T-helper 2 cell treated with Interferon-gamma antibody and Interleukin-4, amounts not matched to agents 100 ng/mL and 5 ng/mL, for 36 hours (primary cell): Measurements from ENCODE around the gene DLG5. TPM values are rescaled to one million over a fixed set of nuclear protein-coding genes. Genes with fewer than 3 reads are reported as not detected.

Source experiments
- intact Hi-C: fragments of 100-400 bp; cut with micrococcal nuclease; formaldehyde crosslinking; loops from one replicate; pipeline ENCODE4 v1.15.1; 2023
- total RNA-seq: library from RNA; stranded (reverse); gene quantifications from 2 replicates; pipeline ENCODE4 v1.2.3, GENCODE V29; 2022

The DLG5 gene
- total RNA-seq, 1 donor from 2014 or later = 7.6 TPM

- intact Hi-C loops = no loop called here
Observed at GRCh38 chr10:77911535-77912123, 14.9 kb downstream of the DLG5 start.

DNA sequence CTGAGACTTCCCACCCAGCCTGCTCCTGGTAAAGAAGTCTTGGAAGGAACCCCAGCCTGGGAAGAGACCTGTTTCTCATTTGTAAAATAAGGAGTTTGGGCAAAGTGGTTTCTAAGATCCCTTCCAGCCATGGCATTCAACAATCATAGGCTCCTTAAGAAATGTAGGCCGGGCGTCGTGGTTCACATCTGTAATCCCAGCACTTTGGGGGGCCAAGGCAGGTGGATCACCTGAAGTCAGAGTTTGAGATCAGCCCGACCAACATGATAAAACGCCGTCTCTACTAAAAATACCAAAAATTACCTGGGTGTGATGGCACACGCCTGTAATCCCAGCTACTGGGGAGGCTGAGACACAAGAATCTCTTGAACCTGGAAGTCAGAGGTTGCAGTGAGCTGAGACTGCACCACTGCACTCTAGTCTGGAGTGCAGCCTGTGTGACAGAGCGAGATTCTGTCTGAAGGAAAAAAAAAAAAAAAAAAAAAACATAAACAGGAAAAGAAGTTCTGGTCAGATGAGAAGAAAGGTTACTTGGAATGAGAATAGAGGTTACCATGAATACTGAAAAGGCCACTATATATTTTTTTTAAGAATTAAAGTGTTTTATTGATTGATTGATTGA is 15.9 kb downstream of the DLG5 start:
- intact Hi-C loops = no loop called here

DNA sequence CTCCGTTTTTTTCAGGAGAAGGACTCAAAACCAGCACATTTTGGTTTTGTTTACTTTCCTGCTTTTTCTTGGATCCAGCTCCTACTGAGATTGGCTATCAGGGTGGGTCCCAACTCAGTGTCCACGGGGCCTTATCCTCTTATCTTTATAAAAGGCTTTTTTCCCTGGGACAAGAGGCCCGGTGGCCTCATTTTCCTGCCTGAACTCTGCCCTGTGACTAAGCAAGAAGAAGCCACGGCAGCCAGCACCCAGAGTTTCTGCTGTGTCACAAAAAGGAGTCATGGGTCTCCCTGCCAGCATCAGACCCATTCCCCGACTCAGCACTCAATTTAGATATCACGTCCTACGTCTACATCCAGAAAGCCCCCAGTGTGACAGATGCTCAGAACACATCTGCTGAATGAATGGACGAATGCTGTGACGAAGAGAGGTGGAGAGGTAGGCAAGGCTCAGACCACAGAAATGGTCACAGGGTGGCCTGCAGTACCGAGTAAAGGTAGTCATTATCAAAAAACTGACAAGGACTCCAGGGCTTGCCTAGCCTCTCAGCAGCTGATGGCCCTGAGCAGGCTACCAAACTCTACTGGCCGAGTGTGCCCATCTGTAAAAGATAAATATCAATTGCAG is 16.7 kb downstream of the DLG5 start:
- intact Hi-C loops = no loop called here

- intact Hi-C loops = no loop called here
Observed at GRCh38 chr10:77909021-77909748, 17.4 kb downstream of the DLG5 start.

DNA sequence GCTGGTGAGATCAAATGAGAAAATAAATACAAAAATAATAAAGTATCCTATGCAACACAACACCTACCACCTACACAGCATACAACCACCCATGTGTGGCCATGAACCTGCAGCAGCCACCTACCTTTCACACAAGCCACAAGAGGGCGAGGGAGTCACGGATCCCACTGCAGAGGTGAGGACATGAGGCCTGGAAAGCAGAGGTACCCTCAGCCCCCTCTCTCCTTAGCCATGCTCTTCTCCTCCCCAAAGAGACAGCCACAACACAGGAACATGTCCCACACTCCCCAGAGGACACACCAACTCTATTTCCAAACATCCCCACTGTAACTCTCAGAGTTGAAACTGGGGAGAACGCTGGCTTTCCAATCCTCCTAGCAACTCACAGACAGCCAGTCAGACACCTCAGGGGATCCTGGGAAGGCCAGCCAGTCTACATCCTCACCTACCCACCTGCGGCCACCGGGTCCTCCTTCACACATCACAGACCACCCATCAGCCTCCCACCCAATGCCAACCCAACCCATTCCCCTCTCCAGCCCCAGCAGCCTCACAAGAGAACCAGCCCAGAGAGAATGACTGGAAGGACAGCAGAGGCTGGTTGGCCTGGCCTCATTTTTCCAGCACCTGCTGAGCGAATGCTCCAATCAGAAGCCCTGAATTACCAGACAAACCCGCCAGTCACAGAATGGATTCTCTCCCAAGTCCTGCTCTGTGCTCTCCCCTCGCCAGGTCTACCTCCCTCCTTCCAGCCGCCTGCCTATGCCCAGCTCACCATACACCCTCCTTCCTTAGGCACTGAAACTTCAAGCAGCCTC is 18.4 kb downstream of the DLG5 start:
- intact Hi-C loops = no loop called here

GRCh38 chr10:77907462-77907861 is 19.1 kb downstream of the DLG5 start:
- intact Hi-C loops = no loop called here

DNA sequence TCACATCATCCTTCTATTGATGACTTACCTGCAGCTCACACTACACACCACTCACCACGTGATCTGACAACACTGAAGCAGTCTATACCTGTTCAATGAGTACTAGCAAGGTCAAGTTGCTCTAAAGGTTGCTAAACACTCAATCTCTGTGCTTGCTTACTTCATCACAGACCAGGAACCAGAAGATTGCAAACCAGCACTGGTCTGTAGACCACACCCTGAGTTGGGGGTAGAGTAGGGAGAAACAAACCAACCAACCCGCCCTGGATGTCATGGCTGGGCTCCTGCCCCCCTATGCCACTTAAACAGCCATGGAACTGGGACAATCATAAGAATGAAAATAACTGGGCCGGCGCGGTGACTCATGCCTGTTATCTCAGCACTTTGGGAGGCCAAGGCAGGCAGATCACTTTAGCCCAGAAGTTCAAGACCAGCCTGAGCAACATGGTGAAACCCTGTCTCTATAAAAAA is 19.6 kb downstream of the DLG5 start:
- intact Hi-C loops = no loop called here

- intact Hi-C loops = no loop called here
Observed at GRCh38 chr10:77905781-77906180, 20.8 kb downstream of the DLG5 start.

DNA sequence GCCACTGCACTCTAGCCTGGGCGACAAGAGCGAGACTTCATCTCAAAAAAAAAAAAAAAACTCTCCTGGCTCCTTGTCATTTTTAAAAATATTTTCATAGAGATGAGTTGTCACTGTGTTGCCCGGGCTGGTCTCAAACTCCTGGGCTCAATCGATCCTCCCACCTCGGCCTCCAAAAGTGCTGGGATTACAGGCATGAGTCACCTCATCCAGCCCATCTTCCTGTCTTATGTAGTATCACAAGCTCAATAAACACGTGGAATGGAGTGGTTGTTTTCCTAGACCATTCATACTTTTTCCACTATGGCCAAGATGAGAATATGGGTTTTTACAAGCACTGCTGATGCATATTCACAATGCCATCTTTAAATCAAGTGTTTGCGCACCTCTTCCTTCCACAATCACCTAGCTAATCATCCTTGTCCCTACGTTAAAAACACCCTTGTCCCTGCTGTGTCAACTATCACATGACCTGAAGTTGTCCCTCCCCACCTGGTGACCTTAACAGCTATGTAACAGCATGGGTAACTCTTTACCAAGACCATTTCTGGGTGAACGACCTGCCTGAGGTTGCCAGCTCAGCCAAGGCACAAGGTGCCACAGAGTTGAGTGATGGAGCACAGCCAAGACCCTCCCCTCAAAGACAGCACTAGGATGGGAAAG is 21.3 kb downstream of the DLG5 start:
- intact Hi-C loops = no loop called here

GRCh38 chr10:77904100-77904840 is 22.3 kb downstream of the DLG5 start:
- intact Hi-C loops = no loop called here

- intact Hi-C loops = no loop called here
Observed at GRCh38 chr10:77902159-77902558, 24.4 kb downstream of the DLG5 start.

DNA sequence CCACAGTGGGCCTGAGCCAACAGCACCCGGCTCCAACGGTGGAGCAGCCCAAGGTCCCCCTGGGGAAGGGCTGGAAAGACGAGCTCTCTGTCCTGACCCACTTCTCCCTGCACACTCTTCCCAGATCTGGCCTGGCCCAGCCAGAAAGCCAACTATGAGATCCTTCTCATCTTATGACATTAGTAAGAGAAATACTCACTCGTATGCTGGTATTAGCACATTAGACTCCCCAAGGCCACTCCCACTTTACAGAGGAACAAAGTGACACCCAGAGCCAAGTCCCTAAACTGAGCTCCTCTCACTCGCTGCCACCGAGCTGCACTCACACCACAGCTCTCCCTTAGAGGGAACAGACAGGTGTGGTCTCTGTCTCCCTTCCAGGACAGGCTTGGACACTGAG is 24.8 kb downstream of the DLG5 start:
- intact Hi-C loops = no loop called here

GRCh38 chr10:77899690-77900089 is 26.9 kb downstream of the DLG5 start:
- intact Hi-C loops = no loop called here

DNA sequence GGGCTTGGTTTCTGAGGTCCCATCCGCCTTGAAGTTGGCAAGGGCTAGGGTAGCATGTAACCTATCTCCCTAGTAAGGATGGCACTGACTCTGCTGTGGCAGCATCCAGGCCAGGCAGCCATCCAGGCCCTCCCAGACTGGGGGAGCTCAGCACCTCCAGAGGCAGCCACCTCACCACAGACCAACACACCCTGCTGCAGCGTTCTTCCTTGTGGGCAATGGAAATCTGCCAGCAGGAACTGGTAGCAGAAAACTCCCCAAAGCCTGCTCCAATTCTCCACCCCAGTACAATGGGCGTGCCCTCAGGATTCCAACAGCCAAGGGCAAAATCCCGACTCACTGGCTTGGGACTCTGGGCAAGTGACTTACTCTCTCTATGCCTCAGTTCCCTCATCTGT is 27.5 kb downstream of the DLG5 start:
- intact Hi-C loops = no loop called here

DNA sequence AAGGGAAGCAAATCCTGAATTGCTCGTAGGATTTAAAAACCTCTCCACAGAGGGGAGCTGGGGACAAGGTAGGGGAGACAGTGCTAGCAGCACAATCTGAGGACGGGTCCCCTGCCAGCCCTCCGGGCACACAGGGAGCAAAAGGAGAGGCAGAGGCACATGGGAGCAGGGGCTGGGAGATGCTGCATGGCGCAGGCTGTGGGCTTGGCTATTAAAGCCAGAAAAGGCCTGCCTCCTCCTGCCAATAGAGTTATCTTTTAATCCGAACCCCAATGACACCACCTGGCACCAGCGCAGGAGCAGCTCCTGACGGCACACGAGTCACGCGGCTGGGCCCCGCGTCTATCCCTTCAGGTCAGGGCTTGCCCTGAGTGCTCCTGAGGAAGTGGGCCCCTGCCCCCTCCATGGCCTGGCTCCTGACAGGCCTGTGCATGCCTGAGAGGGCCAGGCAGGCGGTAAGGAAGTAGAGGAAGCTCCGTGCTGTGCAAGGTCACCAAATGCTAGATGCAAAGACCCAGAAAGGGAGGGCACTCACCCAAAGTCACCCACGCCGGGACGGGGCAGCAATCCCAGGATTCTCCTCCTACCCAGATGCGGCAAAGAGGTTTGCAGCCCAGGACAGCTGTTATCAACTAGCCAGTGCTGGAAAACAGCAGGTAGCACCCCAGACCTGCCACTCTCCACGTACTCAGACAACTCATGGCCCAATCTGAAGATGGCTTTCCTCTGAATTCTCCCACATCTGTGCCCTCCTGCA is 28.1 kb downstream of the DLG5 start:
- intact Hi-C loops = no loop called here

GRCh38 chr10:77896058-77896457 is 30.5 kb downstream of the DLG5 start:
- intact Hi-C loops = no loop called here

DNA sequence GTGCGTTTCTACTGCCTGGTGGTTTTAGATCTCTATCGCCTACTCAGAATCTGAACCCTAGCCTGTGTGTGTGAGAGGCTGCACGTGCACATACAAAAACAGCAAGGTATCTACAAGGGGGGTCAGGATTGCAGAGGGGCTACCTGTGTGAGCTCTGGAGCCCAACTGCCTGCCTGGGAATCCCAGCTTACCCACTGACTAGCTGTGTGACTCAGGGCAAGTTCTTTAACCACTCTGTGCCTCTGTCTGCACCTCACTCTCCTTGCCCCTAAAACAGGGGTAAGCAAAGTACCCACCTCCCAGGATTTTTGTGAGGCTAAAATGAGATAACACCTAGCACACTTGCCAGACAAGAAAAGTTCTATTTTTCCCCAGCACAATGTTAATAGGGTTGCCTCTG is 32.5 kb downstream of the DLG5 start:
- intact Hi-C loops = no loop called here

GRCh38 chr10:77893386-77893785 is 33.2 kb downstream of the DLG5 start:
- intact Hi-C loops = no loop called here

GRCh38 chr10:77892761-77893160 is 33.8 kb downstream of the DLG5 start:
- intact Hi-C loops = no loop called here
